Occipital lobe (tissue), 2 donors: Measurements from ENCODE around the gene SDC1. TPM values are rescaled to one million over a fixed set of nuclear protein-coding genes. Genes with fewer than 3 reads are reported as not detected.

ENCODE experiments used
- DNase-seq: peaks from one replicate; lab custom pipeline; 2025; lab: John Stamatoyannopoulos, UW
- total RNA-seq: library from RNA; depleted of rRNA; stranded (reverse); fragments of >200 nt; gene quantifications from one replicate; pipeline ENCODE4 v1.2.3, GENCODE V29; 2014

Gene SDC1
- total RNA-seq, 1 donor from 2014 or later: 9.0 TPM

GRCh38 chr2:20229322-20230113 is 4.6 kb upstream of the SDC1 start:
- DNase-seq: no peak

- no peak for DNase-seq
Observed at GRCh38 chr2:20227894-20228505, 3.1 kb upstream of the SDC1 start.

- no peak for DNase-seq
Observed at GRCh38 chr2:20226152-20226545, 1.2 kb upstream of the SDC1 start.

- peak; percentile 38 for DNase-seq
Observed at GRCh38 chr2:20225294-20226151, 593 bp upstream of the SDC1 start.

GRCh38 chr2:20224164-20224715 is 690 bp downstream of the SDC1 start:
- DNase-seq: no peak

- no peak for DNase-seq
Observed at GRCh38 chr2:20223407-20224163, 1.3 kb downstream of the SDC1 start.

GRCh38 chr2:20222769-20223406 is 2.0 kb downstream of the SDC1 start:
- DNase-seq: no peak

GRCh38 chr2:20222014-20222768 is 2.7 kb downstream of the SDC1 start:
- DNase-seq: no peak

- no peak for DNase-seq
Observed at GRCh38 chr2:20221555-20221973, 3.4 kb downstream of the SDC1 start.

GRCh38 chr2:20220806-20221554 is 4.0 kb downstream of the SDC1 start:
- DNase-seq: no peak

- no peak for DNase-seq
Observed at GRCh38 chr2:20219763-20220380, 5.1 kb downstream of the SDC1 start.

- DNase-seq: no peak
Observed at GRCh38 chr2:20218331-20219320, 6.3 kb downstream of the SDC1 start.

GRCh38 chr2:20217041-20217970 is 7.6 kb downstream of the SDC1 start:
- no peak for DNase-seq

GRCh38 chr2:20216130-20217025 is 8.6 kb downstream of the SDC1 start:
- DNase-seq: no peak
